NOMO-1 (cell line): ENCODE results near the gene MEGF9.
A peak's percentile ranks its signal among the peaks of the same experiment; 100 is the strongest.
"Not testable (repeated sequence)": the region's sequence is repeated elsewhere in the genome, so short reads cannot be mapped to it uniquely, and the experiment has no call there.

Experiments
- DNase-seq, 2 experiments: peaks; one replicate each; lab custom pipeline; 2025; ENCODE audit not compliant: unreplicated experiment in 2 of 2; lab: John Stamatoyannopoulos, UW

MEGF9 gene

DNA sequence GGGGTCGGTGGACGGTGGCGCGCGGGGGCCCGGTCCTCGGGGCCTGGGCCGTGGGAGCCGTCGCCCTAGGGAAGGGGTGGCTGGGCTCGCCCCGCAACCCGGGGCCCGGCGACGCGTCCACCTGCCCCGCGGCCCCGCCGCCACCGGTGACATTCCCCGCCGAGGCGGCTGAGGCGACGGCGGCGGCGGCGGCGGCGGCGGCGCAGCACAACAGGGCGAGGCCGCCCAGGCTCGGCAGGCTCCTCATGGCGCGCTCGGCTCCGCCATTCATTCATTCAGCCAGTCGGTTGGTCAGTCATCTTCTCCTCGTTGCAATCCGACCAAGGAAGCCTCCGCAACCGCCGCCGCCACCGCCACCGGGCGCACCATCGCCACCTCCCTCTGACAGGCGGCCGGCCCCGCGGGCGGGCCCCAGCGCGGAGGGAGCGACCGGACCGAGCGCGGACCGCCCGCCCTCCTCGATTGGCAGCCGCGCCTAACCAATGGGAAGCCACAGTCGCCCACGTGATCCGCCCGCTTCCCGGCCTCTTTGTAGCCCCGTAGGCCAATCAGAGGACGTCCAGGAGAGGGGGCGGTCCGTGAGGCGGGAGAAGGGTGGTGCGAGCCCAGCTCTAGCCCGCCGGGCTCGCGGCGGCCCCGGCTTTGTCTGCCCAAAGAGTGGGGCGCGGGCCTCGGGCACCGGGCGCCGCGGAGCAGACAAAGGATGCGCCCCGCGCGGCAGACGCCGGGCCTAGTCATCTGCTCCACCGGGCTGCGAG lies at the start of gene MEGF9:
Gene MEGF9, minus strand, starts transcription at position 383 of the 758 bp plus-strand sequence. Its CDS starts 112 bp downstream, at position 271.
- peak; percentile 97 to 98 for DNase-seq

DNA sequence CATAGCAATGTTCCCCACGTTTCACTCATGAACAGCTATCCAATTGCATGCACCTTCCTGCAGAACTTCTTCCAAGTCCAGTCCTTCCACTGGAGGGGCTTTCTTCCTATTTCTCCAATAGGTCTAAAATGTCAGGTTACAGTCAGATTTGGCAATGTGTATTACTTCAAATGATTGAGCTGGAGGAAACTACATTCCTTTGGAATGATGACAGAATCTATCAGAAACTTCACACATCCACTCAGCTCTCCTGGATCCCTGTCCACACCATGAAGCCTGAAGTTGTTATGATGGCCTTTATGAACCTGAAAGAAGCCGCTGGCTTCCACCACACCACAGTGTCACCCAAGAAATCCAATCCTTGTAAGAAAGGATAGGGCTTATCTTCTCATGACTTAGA lies 46.7 kb upstream of the MEGF9 start:
- no peak for DNase-seq

DNA sequence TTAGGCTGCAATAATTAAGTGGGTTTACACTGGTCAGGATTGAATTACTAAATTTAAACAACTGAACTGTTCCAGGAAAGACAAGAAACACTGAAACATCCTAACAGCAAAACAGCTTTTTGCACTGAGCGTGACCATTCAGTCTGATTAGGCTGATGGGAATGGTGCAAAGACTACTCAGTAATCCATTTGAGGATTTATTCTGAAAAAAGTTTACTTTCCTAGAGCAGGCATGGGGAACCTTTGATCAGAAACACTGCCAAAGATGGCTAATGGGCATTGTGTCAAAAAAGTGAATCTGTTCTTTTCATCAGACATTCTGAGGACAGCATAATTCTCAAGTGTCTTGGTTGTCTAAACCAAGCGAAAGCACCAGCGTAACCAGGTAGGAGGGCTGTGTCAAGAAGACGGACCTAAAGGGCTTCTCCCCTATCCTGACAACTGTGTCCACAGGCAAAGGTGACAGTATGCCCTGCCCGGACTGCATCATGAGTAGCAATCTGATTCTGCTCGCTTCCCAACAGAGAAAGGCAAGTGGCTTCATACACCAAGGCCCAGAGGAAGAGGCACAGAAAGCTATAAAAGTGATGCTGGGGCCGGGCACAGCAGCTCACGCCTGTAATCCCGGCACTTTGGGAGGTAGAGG lies 45.6 kb upstream of the MEGF9 start:
- DNase-seq: no peak

DNA sequence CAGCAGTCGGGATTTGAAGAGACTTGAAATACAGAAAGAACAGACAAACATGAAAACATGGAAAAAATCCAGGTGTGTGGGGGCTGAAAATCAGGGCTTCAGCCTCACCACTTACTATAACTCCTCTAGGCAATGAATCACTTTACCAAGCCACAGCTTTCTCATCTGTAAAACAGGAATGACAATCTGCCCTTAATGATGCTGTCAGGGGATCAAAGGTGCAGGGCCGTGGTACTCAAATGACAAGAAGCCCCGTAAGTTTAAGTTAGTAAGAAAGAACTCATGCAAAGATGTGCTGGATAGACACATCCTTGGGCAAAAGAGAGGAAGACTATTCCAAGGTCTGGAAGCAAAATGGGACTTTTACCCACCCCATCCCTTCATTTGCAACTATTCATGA lies 44.3 kb upstream of the MEGF9 start:
- DNase-seq: no peak

DNA sequence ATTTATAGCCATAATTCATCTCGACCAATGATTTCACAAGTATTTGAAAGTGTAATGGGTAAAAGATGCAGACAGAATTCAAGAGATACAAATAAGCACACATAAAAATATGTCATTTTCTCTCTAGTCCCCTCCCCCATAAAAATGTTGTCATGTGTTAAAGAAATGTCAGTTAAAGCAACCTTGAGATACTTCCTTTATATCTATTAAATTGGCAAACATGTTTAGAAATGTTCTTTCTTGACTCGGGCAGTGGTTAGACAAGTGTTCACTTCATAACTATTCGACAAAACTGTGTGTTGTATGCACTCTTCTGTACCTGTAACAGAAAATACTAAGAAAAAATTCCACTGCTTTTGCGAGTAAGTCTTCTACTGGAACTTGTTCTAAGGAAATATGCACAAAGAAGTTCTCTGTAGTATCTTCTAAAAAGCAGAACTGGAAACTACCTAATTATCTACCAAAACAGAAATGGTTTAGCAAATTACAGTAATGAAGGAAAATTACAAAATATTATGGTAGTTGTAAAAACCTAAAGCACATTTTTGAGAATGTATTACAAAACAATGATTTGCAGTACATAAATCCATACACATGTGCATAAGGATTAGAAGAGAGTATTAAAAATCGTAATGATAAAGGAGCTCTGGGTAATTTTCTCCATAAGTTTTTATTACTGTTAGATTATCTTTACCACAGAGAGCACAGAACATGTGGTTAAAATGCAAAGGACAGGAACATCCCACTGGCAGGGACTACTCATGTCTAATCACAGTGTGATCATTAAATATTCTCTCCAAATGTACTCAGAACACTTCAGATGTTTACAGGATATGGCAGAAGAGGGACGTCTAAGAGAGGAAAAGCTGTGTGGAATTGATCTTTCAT lies 43.0 kb upstream of the MEGF9 start:
- DNase-seq: peak; percentile 70 to 95

DNA sequence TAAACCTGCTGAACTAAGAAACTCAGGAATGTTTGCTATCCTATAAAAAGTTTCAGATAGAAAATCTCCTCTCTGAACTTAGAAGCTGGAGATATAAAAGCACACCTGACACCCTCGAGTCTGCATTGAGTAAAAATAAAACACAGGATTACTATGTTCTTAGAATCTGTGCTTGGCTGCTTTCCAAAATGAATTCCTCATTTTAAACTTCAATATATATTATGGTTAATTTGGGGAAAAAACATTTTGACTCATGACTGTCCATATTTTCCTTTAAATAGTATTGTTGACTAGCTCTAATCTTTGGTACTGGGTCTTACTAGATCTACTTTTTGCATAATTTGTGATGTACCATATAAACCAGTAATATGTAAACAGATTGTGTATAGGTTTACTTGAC lies 42.3 kb upstream of the MEGF9 start:
- DNase-seq: peak in 1 of 2 experiments; percentile 16

DNA sequence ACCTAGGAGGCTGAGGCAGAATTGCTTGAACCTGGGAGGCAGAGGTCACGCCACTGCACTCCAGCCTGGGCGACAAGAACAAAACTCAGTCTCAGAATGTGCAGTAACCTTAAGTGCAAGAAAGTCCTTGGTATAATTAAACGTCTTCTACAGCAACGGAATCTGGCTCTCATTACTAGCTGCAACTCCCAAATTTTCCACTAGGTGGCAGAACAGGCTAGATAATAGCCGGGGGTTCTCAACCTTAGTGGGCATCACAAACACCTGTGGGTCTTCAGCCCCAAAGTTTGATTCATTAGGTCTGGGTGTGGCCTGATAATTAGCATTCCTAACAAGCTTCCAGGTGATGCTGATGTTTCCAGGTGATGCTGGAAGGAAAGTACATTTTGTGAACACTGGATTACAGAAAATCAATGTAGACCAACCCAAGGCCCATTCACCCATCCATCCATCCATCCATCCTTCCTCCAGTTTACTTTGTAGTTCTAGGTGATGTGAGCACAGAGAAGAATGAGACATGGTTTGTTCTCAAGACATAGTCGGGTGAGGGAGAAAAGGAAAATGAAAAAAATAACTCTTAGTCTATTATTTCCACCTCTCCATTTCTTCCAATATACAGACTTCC lies 41.7 kb upstream of the MEGF9 start:
- DNase-seq: peak; percentile 21 to 56

DNA sequence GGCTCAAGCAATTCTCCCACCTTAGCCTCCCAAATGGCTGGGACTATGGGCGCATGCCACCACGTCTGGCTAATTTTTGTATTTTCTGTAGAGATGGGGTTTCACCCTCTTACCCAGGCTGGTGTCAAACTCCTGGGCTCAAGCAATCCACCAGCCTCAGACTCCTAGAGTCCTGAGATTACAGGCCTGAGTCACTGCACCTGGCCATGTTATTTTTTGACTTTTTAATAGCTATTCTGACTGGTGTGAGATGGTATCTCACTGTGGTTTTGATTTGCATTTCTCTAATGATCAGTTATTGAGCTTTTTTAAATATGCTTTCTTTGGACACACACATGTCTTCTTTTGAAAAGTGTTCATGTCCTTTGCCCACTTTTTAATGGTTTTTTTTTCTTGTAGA lies 40.8 kb upstream of the MEGF9 start:
- DNase-seq: no peak

DNA sequence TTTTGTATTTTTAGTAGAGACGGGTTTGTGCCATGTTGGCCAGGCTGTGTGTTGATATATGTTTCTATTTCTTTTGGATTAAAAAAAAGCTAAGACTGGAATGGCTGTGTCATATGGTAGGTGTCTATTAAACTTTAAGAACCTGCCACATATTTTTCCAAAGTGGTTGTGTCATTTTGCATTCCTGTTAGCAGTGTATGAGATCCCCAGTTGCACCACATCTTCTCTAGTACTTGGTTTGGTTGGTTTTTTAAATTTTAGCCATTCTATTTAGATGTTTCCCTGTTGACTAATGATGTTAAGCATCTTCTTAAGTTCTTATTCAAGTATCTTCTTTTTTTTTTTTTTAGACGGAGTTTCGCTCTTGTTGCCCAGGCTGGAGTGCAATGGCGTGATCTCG lies 36.2 kb upstream of the MEGF9 start:
- no peak for DNase-seq

DNA sequence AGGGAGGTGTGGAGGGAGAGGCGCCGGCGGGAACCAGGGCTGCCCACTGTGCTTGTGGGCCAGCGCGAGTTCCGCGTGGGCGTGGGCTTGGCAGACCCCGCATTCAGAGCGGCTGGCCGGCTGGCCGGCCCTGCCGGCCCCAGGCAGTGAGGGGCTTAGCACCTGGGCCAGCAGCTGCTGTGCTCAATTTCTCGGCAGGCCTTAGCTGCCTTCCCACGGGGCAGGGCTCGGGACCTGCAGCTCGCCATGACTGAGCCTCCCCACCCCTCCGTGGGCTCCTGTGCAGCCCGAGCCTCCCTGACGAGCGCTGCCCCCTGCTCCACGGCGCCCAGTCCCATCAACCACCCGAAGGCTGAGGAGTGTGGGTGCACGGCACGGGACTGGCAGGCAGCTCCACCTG lies 32.1 kb upstream of the MEGF9 start:
- not testable (repeated sequence) for DNase-seq

DNA sequence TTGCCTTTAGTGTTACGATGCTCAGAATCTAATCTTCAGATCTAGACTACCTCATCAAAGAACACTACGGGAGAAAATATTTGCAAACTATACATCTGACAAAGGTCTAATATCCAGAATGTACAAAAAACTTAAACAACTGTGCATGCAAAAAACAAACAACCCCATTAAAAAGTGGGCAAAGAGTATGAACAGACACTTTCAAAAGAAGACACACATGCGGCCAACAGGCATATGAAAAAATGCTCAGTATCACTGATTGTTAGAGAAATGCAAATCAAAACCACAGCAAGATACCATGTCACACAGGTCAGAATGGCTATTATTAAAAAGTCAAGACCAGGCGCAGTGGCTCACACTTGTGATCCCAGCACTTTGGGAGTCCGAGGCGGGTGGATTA lies 31.0 kb upstream of the MEGF9 start:
- no peak for DNase-seq

DNA sequence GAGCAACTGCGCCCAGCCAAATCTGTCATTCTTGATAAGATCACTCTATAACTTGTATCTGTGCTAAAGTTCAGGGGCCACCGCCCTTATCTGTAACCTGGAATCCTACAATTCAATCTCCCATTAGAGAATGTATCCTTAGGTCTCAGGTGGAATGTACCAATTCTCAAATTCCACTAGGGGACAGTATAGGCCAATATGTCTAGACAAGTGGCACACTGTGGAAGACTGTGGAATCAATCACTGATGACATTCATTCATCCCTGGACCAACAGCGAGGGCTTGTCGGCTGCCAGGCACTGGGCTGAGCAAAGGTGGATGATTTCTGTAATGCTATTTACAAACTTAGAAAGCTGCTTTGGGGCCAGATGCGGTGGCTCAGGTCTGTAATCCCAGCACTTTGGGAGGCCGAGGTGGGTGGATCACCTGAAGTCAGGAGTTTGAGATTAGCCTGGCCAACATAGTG lies 28.7 kb upstream of the MEGF9 start:
- DNase-seq: peak in 1 of 2 experiments; percentile 42

DNA sequence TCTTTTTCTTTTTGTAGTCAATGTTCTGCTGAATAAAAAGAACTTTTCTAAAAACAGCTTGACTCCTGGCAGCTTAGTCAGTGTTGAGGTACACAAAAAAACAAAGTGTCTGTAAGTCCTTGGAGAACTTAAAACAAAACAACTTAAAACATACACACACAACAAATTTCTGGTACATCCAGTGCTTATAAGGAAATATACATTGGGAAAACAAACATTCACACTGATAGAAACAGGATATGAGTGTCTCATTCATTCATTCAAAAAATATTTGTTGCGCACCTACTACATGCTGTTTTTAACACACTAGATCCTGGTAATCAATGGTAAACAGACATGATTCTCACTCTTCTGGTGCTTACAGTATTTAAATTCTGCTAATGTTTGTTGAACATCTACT lies 27.4 kb upstream of the MEGF9 start:
- no peak for DNase-seq

DNA sequence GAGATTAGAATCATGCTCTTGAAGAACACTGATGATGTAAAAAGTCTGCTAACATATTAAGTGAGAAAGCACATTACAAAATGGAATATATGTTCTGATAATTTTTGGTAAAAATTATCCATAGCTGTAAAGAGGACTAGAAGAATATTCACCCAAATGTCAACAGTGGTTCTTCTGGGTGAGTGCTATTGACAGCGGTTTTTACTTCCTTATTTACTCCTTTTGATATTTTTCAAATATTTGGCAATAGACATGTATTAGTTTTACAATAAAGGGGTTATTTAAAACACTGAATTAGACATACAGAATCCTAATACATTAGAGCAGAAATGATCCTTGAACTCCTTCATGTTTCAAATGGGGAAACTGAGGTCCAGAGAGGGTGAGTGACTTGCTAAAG lies 26.9 kb upstream of the MEGF9 start:
- DNase-seq: peak in 1 of 2 experiments; percentile 51

DNA sequence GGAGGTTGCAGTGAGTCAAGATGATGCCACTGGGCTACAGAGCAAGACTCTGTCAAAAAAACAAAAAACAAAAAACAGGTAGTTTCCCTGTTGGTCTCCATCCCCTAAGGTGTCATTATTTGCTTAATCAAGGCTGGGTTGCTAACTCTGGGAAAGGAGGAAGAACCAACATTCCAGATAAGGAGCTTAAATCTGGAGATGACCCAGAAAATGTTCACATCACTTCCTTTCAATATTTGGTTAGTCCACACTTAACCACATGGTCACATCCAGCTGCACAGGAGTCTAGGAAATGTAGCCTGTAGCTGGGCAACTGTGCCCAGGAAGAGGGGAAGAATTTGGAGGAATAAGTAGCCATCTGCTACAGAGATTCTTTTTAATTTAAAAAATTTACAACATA lies 25.9 kb upstream of the MEGF9 start:
- DNase-seq: no peak

DNA sequence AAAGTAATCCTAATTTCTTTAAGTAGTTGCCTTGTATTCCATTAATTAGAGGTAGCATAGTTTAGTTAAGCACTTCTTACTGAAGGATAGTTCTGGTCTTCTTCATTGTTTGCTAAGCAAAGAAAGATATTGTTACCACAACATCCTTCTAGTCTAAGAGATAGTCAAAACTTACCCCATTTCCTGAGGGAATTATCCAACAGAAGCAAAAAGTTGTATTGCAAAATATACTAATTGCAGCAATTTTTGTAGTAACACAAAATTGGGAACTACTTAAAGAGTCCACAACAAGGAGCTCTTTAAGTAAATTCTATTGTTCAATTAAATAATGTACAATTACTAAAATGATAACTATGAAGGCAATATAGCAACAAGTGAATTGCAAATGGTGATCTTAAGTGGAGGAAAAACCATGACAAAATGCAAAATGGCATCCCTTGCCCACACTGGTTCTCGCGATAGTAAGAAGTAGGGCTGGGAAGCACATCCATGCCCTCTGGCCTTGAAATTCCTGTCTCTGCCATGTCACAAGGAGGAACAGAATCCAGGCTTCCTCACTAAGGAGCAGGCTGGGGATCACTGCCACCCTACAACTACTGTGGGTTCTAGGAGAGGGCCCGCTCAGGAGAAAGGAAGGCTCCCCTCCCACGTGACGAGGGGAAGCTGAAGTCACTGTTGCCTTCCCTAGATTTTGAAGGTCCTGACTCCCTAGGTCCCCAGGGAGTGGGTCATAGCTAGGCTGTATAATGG lies 23.3 kb upstream of the MEGF9 start:
- peak; percentile 37 to 54 for DNase-seq

DNA sequence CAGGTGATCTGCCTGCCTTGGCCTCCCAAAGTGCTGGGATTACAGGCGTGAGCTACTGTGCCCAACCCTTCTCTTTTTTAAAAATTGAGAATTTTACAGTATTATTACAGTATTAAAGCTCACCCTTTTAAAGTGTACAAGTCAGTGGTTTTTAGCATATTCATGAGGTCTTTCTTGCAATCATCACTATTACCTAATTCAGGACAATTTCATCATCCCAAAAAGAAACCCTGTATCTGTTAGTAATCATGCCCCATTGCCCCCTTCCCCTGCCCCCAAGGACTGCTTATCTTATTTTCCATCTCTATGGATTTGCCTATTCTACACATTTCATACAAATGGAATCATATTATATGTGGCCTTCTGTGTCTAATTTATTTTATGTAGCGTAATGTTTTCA lies 22.6 kb upstream of the MEGF9 start:
- peak in 1 of 2 experiments; percentile 24 for DNase-seq

DNA sequence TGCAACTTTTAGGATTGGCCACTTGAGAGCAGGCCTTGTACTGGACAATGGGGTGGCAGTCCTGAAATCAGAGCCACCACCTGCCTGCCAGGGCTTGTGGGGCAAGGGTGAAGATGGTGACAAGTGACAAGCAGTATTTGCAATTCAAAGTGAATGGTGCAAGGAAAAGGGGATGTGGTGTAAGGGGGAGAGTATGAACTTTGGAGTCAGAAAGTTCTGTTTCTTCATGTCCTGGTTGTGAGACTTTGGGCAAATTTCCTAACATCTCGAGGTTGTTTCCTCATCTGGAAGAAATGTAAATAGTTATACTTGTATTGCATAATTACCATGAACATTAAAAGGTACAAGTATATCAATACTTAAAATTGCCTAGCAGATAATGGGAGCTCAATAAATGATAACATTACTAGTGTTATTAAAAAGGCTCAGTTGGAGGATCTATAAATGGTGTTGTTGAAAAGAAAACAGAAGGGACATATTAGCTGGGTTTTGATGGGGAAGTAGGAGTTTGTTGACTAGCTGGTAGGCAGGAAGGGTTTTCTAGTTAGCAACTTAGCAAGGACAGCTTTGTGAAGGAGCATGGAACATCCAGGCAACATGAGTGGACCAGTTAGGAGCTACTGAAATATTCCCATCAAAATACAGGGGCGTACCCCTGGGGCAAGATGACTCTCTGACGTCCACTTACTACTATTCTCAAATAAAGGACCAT lies 21.3 kb upstream of the MEGF9 start:
- DNase-seq: peak; percentile 97 to 99

DNA sequence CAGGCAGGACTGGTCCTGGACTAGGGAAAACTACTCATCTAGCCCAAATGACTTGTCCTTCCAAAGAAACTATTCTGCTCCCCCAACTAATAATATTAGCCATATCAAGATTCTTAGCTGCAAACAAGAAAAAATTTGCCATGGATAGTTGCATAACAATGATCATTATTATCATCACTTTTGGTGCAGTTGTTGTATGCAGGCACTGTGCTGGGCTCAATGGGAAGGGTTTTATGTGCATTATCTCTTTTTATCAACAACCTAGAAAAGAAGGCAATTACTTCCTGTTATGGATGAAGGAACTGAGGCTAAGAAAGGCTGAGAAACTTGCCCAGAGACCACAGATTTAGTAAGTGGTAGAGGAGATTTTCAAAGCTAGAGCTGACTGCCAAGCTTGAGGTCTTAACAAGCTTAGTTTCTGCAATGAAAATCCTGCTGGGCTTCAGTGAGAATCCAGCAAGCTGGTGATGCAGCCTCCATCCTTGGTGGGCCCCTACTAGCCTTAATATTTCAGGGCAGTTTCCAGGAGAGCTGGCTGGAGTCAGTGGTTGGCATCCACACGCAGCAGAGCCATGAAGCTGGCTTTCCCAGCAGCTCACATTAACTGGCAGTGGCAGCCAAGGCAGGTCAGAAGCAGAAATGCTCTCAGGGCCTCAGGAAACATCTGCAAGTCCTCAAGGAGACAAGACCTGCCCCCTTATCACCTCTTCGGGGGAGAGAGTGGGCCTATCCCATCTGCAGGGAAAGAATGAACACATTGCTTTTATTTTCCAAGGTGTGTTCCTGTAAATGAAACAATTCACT lies 20.5 kb upstream of the MEGF9 start:
- DNase-seq: peak; percentile 43 to 62
